ENCODE data around the gene KIF5C. TPM values are rescaled to one million over a fixed set of nuclear protein-coding genes. Genes with fewer than 3 reads are reported as not detected.

The KIF5C gene
- total RNA-seq, 1 donor from 2014 or later: 24.3 TPM

GRCh38 chr2:148903294-148903693, 28.3 kb downstream of the KIF5C start:
- no peak overlapping the region for H2AFZ ChIP-seq (ENCODE audit: low read depth, low read length)
- no peak overlapping the region for H3K9ac ChIP-seq (ENCODE audit: low read length)
- DNase-seq (ENCODE audit: low read depth) (no peak), FAIRE-seq (no peak)
- no peak overlapping the region for H3K27ac ChIP-seq (ENCODE audit: low read depth, low read length)
- H4K20me1 ChIP-seq (ENCODE audit: insufficient read depth, low read length): no peaks in the 10 kb centered on the region
- no peaks in the 10 kb centered on the region for H3K79me2 ChIP-seq (ENCODE audit: insufficient read depth, low read length)
- H3K27ac Mint-ChIP-seq (ENCODE audit: unreplicated experiment): no peak overlapping the region
- H3K4me3 Mint-ChIP-seq (ENCODE audit: unreplicated experiment): no peak overlapping the region
- no peaks in the 10 kb centered on the region for H3K27me3 Mint-ChIP-seq (ENCODE audit: low read depth, unreplicated experiment)
- H3K36me3 ChIP-seq (ENCODE audit: insufficient read depth, low read length): no peaks in the 10 kb centered on the region
- H3K4me2 ChIP-seq (ENCODE audit: low read length): no peak overlapping the region
- peaks cover 7% of the 10 kb centered on the region for H3K36me3 Mint-ChIP-seq (ENCODE audit: low read depth, unreplicated experiment)
- H3K9me3 Mint-ChIP-seq (ENCODE audit: unreplicated experiment): no peaks in the 10 kb centered on the region
- H3K4me1 ChIP-seq (ENCODE audit: insufficient read depth, low read length): no peaks in the 10 kb centered on the region
- no peaks in the 10 kb centered on the region for H3K9me3 ChIP-seq (ENCODE audit: insufficient read depth, low read depth, low read length)
- no peaks in the 10 kb centered on the region for H3K27me3 ChIP-seq (ENCODE audit: insufficient read depth, low read length)
- no peak for TF ChIP-seq CTCF (IDR thresholded peaks at IDR 0.05; ENCODE audit: insufficient read depth, low read depth, low read length)
- no peak for TF ChIP-seq EZH2 (IDR thresholded peaks at IDR 0.05; ENCODE audit: insufficient read depth, low read length)
- no peak overlapping the region for H3K4me3 ChIP-seq (ENCODE audit: insufficient read depth, low read depth, low read length)
- peaks cover 9% of the 10 kb centered on the region for H3K4me1 Mint-ChIP-seq (ENCODE audit: low read depth, unreplicated experiment)

GRCh38 chr2:148903979-148904378, 29.0 kb downstream of the KIF5C start:
- H3K27me3 Mint-ChIP-seq (ENCODE audit: low read depth, unreplicated experiment): no peaks in the 10 kb centered on the region
- no peaks in the 10 kb centered on the region for H3K79me2 ChIP-seq (ENCODE audit: insufficient read depth, low read length)
- no peak for FAIRE-seq

More at GRCh38 chr2:148903979-148904378, 29.0 kb downstream of the KIF5C start:
- H3K27ac ChIP-seq (ENCODE audit: low read depth, low read length): no peak overlapping the region
- H3K9ac ChIP-seq (ENCODE audit: low read length): no peak overlapping the region
- TF ChIP-seq CTCF (IDR thresholded peaks at IDR 0.05; ENCODE audit: insufficient read depth, low read depth, low read length) (no peak), EZH2 (IDR thresholded peaks at IDR 0.05; ENCODE audit: insufficient read depth, low read length) (no peak)
- no peak overlapping the region for H2AFZ ChIP-seq (ENCODE audit: low read depth, low read length)
- no peak overlapping the region for H3K27ac Mint-ChIP-seq (ENCODE audit: unreplicated experiment)
- no peaks in the 10 kb centered on the region for H3K27me3 ChIP-seq (ENCODE audit: insufficient read depth, low read length)
- H4K20me1 ChIP-seq (ENCODE audit: insufficient read depth, low read length): no peaks in the 10 kb centered on the region
- peaks cover 9% of the 10 kb centered on the region for H3K36me3 Mint-ChIP-seq (ENCODE audit: low read depth, unreplicated experiment)
- DNase-seq (ENCODE audit: low read depth): no peak
- H3K4me2 ChIP-seq (ENCODE audit: low read length): no peak overlapping the region
- no peaks in the 10 kb centered on the region for H3K9me3 Mint-ChIP-seq (ENCODE audit: unreplicated experiment)
- no peak overlapping the region for H3K4me3 Mint-ChIP-seq (ENCODE audit: unreplicated experiment)
- H3K4me3 ChIP-seq (ENCODE audit: insufficient read depth, low read depth, low read length): no peak overlapping the region
- H3K4me1 Mint-ChIP-seq (ENCODE audit: low read depth, unreplicated experiment): peaks cover 10% of the 10 kb centered on the region
- no peaks in the 10 kb centered on the region for H3K36me3 ChIP-seq (ENCODE audit: insufficient read depth, low read length)
- H3K9me3 ChIP-seq (ENCODE audit: insufficient read depth, low read depth, low read length): no peaks in the 10 kb centered on the region
- H3K4me1 ChIP-seq (ENCODE audit: insufficient read depth, low read length): no peaks in the 10 kb centered on the region

Measured in astrocyte (in vitro differentiated cells and primary cell).